ENCODE results near the gene CD82.

Gene CD82

DNA sequence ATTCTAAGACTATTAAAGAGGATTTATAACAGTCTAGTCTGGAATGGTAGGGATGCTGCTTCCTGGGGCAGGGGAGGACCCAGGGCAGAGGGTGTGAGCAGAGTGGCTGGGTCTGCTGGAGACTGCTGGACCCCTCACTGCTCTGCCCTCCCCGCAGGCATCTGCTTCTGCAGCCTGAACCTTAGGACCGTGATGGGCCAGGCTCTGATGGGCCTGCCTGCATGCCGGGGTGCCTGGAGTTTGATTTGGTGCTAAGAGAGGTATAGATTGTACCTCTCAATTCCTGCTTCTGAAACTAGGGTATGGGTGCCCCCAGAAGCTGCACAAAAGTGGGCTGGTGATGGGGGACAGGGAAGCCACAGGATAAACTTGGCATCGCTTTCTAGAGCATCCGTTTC, 54.9 kb downstream of the CD82 start:
- DNase-seq = peak in 1 of 2 experiments; percentile 12

- DNase-seq = peak; percentile 78 to 80
Measured at GRCh38 chr11:44621140-44621681, 55.7 kb downstream of the CD82 start.

DNA sequence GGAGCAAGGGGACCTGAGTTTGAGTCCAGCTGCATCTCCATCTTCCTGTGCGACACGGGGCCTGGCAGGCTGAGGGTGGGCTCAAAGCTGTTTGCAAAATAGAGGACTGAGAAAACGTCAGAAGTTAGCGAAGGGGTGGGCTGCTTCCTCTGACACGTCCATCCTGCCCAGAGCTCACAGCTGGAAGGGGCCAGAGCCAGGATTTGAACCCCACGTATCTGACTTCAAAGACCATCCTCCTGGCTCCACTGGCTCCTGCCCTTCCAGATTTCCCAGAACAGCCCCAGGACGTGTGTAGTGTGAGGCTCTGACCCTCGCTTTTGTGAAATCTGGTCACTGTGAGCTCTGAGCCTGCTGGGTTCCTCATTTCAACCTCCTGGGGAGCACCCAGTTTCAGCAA, 56.3 kb downstream of the CD82 start:
- no peak for DNase-seq

DNA sequence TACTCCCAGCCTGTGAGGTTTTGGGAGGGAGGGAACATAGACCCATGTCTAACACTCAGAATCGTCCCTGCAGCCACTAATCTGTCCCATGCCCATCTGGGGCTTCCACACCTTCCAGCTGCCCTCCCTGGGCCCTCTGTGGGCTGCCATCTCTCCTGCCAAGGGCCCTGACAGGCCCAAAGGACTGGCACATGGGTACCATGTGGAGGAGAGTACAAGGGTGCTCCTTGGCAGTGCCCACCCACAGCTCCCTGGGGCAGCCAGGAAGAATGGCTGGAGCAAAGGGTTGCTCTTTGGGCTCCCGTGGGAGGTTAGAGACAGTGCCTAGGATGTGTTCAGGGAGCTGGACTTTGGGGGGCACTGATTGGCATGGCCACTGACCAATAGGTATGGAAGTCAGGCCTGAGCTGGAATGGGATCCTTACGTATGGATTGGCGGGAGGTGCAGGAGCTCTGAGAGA, 56.8 kb downstream of the CD82 start:
- peak; percentile 17 to 18 for DNase-seq

- peak; percentile 16 to 23 for DNase-seq
Measured at GRCh38 chr11:44622721-44623258, 57.3 kb downstream of the CD82 start.

GRCh38 chr11:44623341-44623730, 57.9 kb downstream of the CD82 start:
- DNase-seq = peak; percentile 25 to 26

DNA sequence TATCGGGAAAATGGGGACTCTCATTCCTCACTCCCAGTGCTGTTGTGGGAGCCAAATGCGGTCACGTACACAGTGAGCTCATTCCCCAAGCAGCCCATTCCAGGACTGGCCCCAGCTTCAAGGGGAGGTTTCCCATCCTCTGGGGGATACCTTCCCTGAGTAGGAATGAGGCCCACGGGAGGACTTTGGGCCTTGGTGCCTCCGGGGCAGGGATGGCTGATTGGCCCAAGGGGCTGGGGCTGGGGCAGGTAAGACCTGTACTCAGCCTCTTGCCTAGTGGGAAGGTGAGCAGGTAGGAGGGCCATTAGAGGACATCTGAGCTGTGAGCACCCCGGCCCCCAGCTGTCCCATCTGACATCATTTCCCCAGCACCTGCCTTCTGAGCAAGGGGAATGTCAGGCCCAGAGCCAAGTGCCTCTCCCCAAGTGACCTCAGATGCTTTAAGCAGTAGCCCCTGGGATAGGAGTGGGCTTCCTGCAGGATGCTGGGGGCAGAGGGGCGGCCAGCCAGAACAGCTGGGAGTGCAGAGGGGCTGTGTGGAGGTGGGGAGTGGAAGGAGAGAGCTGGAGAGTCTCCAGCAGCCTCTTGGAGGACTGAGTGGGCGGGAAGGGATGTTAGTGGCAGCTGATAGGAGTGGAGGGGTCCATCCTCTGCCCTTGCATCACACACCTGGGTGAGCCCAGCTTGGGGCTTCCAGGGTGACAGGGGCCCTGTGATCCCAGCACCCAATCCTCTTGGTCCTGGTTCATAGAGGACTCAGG, 58.4 kb downstream of the CD82 start:
- peak; percentile 29 to 31 for DNase-seq

DNA sequence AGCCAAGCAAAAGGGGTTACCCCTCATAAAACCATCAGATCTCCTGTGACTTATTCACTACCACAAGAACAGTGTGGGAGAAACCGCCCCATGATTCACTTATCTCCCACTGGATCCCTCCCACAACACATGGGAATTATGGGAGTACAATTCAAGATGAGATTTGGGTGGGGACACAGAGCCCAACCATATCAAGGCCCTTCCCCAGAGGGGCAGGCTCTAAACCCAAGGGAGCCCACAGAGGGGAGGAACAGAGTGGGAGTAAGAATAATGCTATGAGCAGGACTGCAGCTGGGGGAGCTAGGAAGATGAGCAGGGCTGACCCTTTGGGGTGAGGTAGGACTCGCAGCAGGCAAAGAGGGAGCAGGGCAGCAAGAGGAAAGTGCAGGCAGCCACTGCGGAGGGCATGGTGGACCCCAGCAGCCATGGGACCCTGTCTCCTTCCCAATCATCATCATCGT, 59.3 kb downstream of the CD82 start:
- peak in 1 of 2 experiments; percentile 25 for DNase-seq

DNA sequence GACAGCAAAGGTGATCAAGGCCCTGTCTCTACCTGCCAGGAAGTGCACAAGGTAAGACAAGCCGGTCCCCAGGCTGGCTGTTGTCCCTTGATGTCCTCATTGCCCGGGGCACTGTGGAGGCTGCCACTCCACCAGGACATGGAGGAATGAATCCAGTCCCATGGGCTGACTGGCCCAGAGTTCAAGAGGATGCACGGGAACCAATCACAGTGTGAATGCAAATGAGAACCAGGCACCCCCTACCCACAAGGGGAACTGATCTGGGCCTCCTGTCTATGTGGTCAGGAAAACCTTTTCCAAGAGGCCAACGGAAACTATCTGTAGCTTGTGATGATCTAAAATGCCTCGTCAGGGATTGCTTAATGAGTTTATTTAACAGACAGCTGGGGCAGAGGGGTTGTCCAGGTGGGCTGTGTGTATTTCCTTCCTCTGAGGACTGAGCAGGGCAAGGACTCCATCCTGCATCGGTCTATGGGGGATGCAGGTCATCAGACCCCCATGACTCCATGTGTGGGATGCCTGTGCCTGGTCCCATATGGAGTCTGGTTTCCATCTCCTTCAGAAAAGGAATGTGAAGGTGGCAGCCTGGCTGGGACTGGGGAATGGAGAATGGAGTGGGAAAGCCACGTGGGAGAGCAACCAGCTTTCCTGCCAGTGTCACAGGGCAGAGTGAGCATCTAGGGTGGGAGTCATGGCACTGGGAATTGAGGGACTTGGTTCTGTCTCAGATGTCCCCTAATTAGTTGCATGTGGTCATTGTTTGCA, 60.5 kb downstream of the CD82 start:
- peak; percentile 19 to 25 for DNase-seq

DNA sequence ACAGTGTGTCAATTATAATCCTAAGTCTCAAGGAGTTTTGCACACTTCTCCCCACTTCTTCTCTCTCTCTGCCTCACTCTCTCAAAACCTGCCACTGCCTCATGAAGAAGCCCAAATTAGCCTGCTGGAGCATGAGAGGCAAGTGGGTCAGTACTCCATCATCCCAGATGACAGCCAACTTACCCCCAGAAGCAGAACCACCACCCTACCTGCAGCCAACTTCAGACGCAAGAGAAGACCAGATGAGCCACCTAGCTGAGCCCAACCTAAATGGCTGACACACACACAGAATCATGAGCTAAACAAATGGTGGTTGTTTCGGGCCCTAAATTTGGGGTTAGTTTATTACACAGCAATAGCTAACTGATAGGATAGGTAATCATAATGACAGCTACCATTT, 61.2 kb downstream of the CD82 start:
- DNase-seq = peak; percentile 13 to 16

GRCh38 chr11:44627165-44627789, 61.8 kb downstream of the CD82 start:
- DNase-seq = peak; percentile 7 to 13

DNA sequence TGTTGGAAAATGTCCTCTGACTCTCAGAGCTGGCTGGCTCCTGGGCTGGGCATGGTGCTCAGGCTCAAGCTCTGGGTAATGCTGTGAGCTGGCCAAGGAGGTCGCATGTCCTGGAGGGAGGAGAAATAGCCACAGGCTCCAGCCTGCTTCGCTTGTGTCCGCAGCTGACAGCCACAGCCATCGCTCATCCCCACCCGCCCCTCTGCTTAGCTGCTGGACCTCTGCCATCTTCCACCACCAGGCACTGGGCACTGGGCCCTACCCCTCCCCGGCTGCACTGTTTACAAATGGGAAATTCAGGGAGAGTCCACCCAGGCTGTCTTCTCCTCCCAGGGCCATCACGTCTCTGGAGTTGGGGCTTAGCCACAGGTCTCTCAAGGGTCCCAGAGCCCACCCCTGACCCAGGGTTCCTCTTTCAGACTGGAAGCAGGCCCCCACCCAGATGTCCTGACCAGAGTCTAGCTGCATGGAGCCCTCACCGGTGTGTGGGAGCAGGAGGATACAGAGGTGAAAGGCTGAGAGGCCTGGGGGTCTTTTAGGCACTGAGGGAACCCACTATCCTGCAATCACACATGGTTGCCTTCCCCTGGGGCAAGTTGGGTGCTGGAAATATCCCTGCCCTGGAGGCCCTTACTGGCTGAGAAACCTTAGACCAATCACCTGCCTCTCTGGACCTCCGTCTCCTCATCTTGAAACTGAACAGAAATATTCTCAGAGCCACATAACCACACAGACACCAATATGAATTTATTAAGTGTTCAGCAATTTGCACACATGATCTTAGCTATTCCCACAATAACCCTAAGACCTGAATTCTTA, 62.7 kb downstream of the CD82 start:
- DNase-seq = peak; percentile 16 to 17

DNA sequence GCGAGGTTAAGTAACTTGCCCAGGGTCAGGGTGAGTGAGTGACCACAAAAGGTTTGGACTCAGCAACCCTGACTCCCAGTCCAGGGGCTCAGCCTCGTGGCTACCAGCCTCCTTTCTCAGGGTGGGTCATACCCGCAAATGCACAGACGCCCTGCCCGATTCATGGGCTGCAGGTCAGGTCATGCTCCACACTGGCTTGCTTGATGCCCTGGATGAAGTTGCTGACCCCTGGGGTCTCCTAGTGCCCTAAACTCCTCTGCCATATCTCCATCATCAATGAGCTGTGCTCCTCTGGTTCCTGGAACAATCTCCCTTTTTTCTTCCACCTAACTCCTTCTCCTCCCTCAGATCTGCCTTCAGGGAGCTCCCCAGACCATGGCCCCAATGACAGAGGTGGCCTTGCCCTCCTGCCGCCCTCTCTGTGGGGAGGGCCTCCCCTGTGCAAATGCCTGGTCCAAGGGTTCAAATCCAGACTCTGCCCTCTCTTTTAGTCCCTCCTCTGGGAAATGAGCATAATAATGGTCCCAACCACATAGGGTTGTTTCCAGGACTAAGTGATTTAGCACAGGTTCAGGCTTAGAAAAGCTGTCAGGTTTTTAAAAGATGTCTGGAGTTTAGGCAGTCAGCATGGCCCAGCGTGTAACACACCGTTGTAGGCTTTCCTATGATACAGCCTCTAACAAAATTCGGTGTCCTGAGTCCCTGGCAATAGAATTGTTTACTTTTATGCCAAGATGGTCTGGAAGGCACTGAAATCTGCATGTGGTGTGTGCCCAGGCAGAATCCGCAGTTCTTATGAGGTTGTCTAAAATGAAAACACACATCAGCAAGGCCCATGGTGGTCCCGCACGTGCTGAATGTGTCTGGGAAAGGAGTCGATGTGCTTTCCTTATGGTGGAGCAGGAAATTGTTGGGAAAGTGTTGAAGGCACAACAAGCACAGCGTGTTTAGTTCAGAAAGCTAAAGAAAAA, 63.6 kb downstream of the CD82 start:
- DNase-seq = peak; percentile 14 to 16

DNA sequence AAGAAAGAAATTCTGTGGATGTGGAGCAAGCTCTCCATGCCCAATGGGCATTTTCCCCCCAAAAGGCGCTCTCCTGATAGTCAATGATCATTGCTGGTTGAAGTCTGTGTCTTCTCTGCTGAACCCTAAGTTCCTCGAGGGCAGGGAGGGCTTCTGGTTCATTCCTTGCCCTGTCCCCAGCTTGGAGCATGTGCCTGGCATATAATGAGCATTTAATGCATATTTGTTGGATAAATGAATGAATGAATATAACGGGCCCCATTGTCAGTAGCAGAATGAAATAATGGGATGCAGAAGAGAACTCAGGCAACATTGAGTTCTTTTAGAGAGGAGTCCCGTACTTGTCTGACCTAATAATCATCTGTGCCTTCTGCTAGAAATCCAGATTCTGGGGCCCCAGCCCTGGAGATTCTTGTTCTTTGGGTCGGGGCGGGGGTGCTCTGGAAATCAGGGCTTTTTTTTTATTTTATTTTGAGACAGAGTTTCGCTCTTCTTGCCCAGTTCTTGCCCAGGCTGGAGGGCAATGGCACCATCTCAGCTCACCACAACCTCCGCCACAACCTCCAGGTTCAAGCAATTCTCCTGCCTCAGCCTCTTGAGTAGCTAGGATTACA, 64.4 kb downstream of the CD82 start:
- DNase-seq = no peak

DNA sequence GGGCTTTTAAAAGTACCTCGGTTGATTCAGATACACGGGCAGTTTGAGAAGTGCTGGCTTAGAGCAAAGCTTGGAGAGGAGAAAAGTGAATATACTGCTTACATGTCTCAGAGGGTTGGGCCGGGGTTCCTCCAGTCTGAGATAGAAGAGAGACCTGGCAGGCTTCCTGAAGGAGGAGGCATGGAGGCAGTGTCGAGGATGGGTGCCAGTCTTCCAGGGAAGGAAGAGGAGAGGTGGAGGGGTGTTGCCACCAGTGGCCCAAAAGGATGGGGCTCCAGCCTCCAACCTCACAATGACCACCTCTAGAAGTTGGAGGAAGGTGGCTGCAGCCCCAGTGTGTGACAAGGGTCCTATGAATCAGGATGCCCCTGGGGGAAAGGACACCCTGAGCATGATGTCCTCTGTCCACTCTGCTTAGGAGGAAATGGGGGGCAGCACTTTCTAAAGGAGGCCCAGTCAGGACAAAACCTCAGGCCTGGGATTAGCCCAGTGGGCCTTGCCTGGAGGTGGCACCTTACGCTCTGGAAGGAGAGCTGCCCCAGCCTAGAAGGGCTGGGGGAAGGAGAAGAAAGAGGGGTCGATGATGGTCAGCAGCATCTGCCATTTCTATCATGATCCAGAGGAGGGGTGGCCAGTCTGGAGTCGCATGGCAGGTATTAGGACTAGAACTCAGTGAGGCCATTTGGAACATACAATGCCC, 65.2 kb downstream of the CD82 start:
- DNase-seq = peak; percentile 13 to 15

GRCh38 chr11:44631831-44632230, 66.4 kb downstream of the CD82 start:
- peak in 1 of 2 experiments; percentile 10 for DNase-seq

GRCh38 chr11:44632466-44633123, 67.1 kb downstream of the CD82 start:
- peak; percentile 54 to 58 for DNase-seq

DNA sequence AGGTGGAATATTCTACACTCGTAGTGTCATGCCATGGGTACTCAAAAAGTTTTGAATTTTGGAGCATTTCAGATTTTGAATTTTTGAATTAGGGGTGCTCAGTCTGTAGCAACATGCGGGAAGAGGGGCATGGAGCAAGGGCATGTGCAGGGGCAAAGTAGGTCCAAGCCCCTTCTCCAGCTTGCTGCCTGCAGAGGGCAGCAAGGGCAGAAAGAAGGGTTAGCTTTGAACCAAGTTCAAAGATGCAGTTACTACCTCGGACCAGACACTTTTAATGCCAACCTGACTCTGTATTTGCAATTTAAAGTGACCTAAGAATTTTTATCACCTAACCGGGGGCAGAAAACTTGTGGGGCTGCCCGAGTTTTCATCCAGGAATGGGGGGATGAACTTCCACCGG, 68.2 kb downstream of the CD82 start:
- peak in 1 of 2 experiments; percentile 9 for DNase-seq
